Vagina (tissue), 2 donors: Measurements from ENCODE around the gene KDM4B.
"Not testable (repeated sequence)": the region's sequence is repeated elsewhere in the genome, so short reads cannot be mapped to it uniquely, and the experiment has no call there.

ENCODE experiments used
- CTCF ChIP-seq, 3 experiments: fragments of 450-650 bp in 2 of 3; fragments of 200-600 bp in 1 of 3; sonication (generic) in 1 of 3; IDR thresholded peaks; one replicate each; pipeline ENCODE4 v1.5.1; 2017 to 2019; ENCODE audit warnings: antibody characterized with exemption in 3 of 3, mild to moderate bottlenecking in 2 of 3, moderate library complexity in 2 of 3
- POLR2A ChIP-seq, 2 donors: fragments of 450-650 bp; IDR thresholded peaks; one replicate each; pipeline ENCODE4 v1.6.1; 2017; ENCODE audit warnings: antibody characterized with exemption in 2 of 2, mild to moderate bottlenecking in 2 of 2, moderate library complexity in 2 of 2

GRCh38 chr19:4975601-4976000 is 6.7 kb downstream of the KDM4B start:
- TF ChIP-seq CTCF, POLR2A (IDR thresholded peaks at IDR 0.05): not testable (repeated sequence)
